Mesothelial cell of epicardium (in vitro differentiated cells): Measurements from ENCODE around the gene PROKR1. TPM values are rescaled to one million over a fixed set of nuclear protein-coding genes. Genes with fewer than 3 reads are reported as not detected.
"Not testable (repeated sequence)": the region's sequence is repeated elsewhere in the genome, so short reads cannot be mapped to it uniquely, and the experiment has no call there.

Source experiments
- DNase-seq, 2 experiments: peaks; one replicate each; pipeline ENCODE4 v3.0.0; 2021; ENCODE audit warnings: low spot score in 2 of 2; ENCODE audit not compliant: unreplicated experiment in 2 of 2
- H3K27ac Mint-ChIP-seq: 2 replicates; pipeline ENCODE4 v1.8.0; 2021; ENCODE audit warnings: mixed read lengths
- H3K27me3 Mint-ChIP-seq: 2 replicates; pipeline ENCODE4 v1.8.0; 2021; ENCODE audit warnings: low read depth, mixed read lengths
- H3K36me3 Mint-ChIP-seq: 2 replicates; pipeline ENCODE4 v1.8.0; 2021; ENCODE audit warnings: mixed read lengths
- H3K4me1 Mint-ChIP-seq: 2 replicates; pipeline ENCODE4 v1.8.0; 2021; ENCODE audit warnings: mixed read lengths
- H3K4me3 Mint-ChIP-seq: 2 replicates; pipeline ENCODE4 v1.8.0; 2021; ENCODE audit warnings: mild to moderate bottlenecking, moderate library complexity, mixed read lengths
- H3K9me3 Mint-ChIP-seq: 2 replicates; pipeline ENCODE4 v1.8.0; 2021; ENCODE audit warnings: mixed read lengths
- total RNA-seq: library from RNA; stranded (reverse); gene quantifications from 3 replicates; pipeline ENCODE4 v1.2.1, GENCODE V29; 2021
- TF ChIP-seq, protein P1 (sequence below): fragments of 200-600 bp; sonication (generic); IDR thresholded peaks from one replicate; pipeline ENCODE4 v1.5.0; 2021; ENCODE audit warnings: antibody characterized with exemption; ENCODE audit not compliant: unreplicated experiment

PROKR1 gene
- 0.09 to 0.14 TPM (median 0.11 TPM) in 3 replicates for total RNA-seq

- Mint-ChIP-seq H3K4me3 (peak within 1 kb of the TSS; percentile 54), H3K9me3 (peaks cover 26% of the 10 kb centered on the region), H3K27ac (no peak within 1 kb of the TSS), H3K27me3 (peaks cover 87% of the 10 kb centered on the region), H3K36me3 (peaks cover 2% of the 10 kb centered on the region), H3K4me1 (peaks cover 2% of the 10 kb centered on the region)
- peak; percentile 38 to 65 for DNase-seq
- TF ChIP-seq, protein P1, sequence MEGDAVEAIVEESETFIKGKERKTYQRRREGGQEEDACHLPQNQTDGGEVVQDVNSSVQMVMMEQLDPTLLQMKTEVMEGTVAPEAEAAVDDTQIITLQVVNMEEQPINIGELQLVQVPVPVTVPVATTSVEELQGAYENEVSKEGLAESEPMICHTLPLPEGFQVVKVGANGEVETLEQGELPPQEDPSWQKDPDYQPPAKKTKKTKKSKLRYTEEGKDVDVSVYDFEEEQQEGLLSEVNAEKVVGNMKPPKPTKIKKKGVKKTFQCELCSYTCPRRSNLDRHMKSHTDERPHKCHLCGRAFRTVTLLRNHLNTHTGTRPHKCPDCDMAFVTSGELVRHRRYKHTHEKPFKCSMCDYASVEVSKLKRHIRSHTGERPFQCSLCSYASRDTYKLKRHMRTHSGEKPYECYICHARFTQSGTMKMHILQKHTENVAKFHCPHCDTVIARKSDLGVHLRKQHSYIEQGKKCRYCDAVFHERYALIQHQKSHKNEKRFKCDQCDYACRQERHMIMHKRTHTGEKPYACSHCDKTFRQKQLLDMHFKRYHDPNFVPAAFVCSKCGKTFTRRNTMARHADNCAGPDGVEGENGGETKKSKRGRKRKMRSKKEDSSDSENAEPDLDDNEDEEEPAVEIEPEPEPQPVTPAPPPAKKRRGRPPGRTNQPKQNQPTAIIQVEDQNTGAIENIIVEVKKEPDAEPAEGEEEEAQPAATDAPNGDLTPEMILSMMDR, result no peak
These were observed at the start of gene PROKR1 for GRCh38 chr2:68643011-68643873. TSS of gene PROKR1 (plus strand) at chr2:68643579. CDS start at chr2:68645822, 2,243 bp downstream.

GRCh38 chr2:68594041-68594440 is 49.3 kb upstream of the PROKR1 start:
- Mint-ChIP-seq H3K27me3 (no peaks in the 10 kb centered on the region), H3K4me3 (no peak overlapping the region), H3K36me3 (no peaks in the 10 kb centered on the region), H3K9me3 (peaks cover 17% of the 10 kb centered on the region), H3K4me1 (no peaks in the 10 kb centered on the region), H3K27ac (no peak overlapping the region)
- DNase-seq, result no peak
- TF ChIP-seq, protein P1, result no peak

DNA sequence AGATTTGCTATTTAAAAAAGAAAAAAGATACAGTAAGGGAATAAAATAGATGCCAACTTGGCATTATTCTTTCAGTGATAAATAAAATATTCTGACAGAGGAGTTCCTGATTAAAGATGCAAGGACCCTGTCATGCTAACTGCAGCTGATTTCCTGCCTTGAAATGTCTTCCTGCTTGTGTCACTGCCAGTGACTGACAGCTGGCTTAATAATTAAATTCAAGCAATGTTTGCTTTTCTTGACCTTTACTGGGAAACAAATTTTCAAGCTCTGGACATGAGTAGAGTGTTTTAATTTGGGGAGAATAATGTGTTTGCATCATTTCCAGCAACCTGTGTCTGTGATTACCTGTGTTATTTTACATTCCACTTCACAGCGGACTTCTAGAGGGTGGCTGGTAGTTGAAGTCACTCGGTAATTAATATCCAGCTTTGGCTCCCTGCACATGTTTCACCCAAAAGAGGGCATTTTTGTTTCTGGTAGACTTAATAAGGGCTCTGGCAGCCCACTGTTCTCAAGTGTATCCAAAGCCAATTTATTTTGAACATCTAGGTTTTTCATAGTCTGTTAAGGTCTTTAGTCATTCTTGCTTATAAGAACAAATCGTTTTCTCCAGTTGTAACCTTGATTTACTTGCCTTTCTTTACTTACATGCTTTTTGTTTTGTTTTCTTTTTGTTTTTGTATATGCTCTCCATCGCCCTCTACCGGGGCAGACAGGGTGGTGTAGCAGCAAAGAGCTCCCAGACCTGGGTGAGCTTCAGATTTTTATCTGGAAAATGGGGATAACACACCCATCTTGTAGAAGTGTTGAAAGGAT is 48.5 kb upstream of the PROKR1 start:
- H3K36me3 Mint-ChIP-seq, result no peaks in the 10 kb centered on the region
- no peak for DNase-seq
- no peaks in the 10 kb centered on the region for H3K4me1 Mint-ChIP-seq
- H3K27me3 Mint-ChIP-seq, result no peaks in the 10 kb centered on the region
- TF ChIP-seq, protein P1, result peak; percentile 55
- H3K9me3 Mint-ChIP-seq, result peaks cover 26% of the 10 kb centered on the region
- H3K4me3 Mint-ChIP-seq, result no peak overlapping the region
- no peak overlapping the region for H3K27ac Mint-ChIP-seq

DNA sequence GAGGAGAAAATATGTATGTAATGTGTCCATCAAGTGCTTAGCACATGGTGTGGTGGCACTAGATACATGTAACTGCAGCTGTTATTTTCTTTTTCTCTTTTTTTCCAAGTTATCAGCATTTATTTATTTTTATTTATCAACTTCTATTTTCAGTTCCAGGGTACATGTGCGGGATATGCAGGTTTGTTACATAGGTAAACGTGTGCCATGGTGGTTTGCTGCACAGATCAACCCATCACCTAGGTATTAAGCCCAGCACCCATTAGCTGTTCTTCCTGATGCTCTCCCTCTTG is 47.9 kb upstream of the PROKR1 start:
- not testable (repeated sequence) for H3K36me3 Mint-ChIP-seq, H3K27me3 Mint-ChIP-seq, DNase-seq, H3K4me1 Mint-ChIP-seq, H3K27ac Mint-ChIP-seq, H3K4me3 Mint-ChIP-seq
- H3K9me3 Mint-ChIP-seq, result peaks cover 30% of the 10 kb centered on the region

DNA sequence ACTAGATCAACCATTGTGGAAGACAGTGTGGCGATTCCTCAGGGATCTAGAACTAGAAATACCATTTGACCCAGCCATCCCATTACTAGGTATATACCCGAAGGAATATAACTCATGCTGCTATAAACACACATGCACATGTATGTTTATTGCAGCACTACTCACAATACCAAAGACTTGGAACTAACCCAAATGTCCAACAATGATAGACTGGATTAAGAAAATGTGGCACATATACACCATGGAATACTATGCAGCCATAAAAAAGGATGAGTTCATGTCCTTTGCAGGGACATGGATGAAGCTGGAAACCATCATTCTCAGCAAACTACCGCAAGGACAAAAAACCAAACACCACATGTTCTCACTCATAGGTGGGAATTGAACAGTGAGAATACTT is 42.9 kb upstream of the PROKR1 start:
- DNase-seq, H3K4me3 Mint-ChIP-seq, H3K36me3 Mint-ChIP-seq, H3K27ac Mint-ChIP-seq, H3K27me3 Mint-ChIP-seq, H3K4me1 Mint-ChIP-seq: not testable (repeated sequence)
- H3K9me3 Mint-ChIP-seq, result peaks cover 57% of the 10 kb centered on the region

DNA sequence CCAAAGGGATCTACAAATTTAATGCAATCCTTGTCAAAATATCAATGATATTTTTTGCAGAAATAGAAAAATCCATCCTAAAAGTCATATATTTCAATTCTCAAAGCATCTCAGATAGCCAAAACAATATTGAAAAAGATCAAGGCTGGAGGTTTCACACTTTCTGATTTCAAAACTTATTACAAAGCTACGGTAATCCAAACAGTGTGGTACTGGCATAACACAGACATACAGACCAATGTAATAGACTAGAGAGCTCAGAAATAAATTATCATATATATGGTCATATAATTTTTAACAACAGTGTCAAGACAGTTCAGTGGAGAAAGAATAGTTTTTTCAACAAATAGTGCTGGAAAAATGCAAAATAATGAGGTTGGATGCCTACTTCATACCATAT is 40.3 kb upstream of the PROKR1 start:
- H3K27me3 Mint-ChIP-seq, result no peaks in the 10 kb centered on the region
- no peak for DNase-seq
- TF ChIP-seq, protein P1, result no peak
- H3K9me3 Mint-ChIP-seq, result peaks cover 54% of the 10 kb centered on the region
- H3K36me3 Mint-ChIP-seq, result no peaks in the 10 kb centered on the region
- no peaks in the 10 kb centered on the region for H3K4me1 Mint-ChIP-seq
- H3K4me3 Mint-ChIP-seq, result no peak overlapping the region
- no peak overlapping the region for H3K27ac Mint-ChIP-seq
